ENCODE data around the gene AGBL1. TPM values are rescaled to one million over a fixed set of nuclear protein-coding genes. Genes with fewer than 3 reads are reported as not detected.

Gene AGBL1
- total RNA-seq, 1 experiment from 2014 or later, result not detected

GRCh38 chr15:86634992-86635638, 555.4 kb downstream of the AGBL1 start:
- intact Hi-C loops (cut with micrococcal nuclease; ENCODE audit: unreplicated experiment), result no loop called here
- Histone ChIP-seq H3K4me3 (no peak overlapping the region), H3K27me3 (ENCODE audit: insufficient read depth, low read depth) (no peaks in the 10 kb centered on the region)

DNA sequence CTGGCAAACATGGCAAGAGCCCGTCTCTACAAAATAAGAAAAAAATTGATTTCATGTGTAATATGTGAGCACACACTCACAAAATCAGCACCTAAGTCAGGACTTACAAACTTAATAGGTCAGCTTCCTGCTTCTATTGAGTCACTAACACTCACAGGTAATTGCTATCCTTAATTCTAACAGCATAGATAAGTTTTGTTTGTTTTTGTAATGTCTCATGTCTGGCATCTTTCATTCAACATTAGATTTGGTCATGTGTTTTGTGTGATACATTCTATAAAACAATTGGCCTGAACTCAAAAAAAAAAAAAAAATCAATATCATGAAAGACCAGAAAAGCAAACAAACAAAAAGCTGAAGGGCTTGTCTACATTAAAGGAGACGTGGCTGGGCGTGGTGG, 564.7 kb downstream of the AGBL1 start:
- Histone ChIP-seq H3K9me3 (ENCODE audit: insufficient read depth, low read depth) (no peaks in the 10 kb centered on the region), H3K27ac (no peak overlapping the region), H3K36me3 (ENCODE audit: low read depth) (no peaks in the 10 kb centered on the region), H3K27me3 (ENCODE audit: insufficient read depth, low read depth) (no peaks in the 10 kb centered on the region), H2AFZ (no peak overlapping the region), H3K9me2 (ENCODE audit: insufficient read depth) (no peaks in the 10 kb centered on the region), H3K4me2 (no peak overlapping the region), H3K4me3 (no peak overlapping the region), H3K79me2 (ENCODE audit: low read depth) (no peaks in the 10 kb centered on the region), H3K4me1 (replicated peaks; ENCODE audit: insufficient read depth) (no peaks in the 10 kb centered on the region), H3F3A (ENCODE audit: insufficient read depth, low read depth) (no peaks in the 10 kb centered on the region), H4K20me1 (ENCODE audit: insufficient read depth) (no peaks in the 10 kb centered on the region)
- DNase-seq, result no peak
- ChIA-PET POLR2A (ENCODE audit: unreplicated experiment) (no interaction called here), CTCF (no interaction called here)
- intact Hi-C loops (cut with micrococcal nuclease; ENCODE audit: unreplicated experiment), result no loop called here
- BruUV-seq (replicated peaks), result no TSS peak
- TF ChIP-seq CTCF (conservative IDR thresholded peaks at IDR 0.05) (no peak), EZH2 (IDR thresholded peaks at IDR 0.05; ENCODE audit: low read depth) (no peak)

More at GRCh38 chr15:86634992-86635638, 555.4 kb downstream of the AGBL1 start:
- POLR2A ChIA-PET (ENCODE audit: unreplicated experiment), result no interaction called here
- no peaks in the 10 kb centered on the region for H3K36me3 ChIP-seq (ENCODE audit: low read depth)
- H4K20me1 ChIP-seq (ENCODE audit: insufficient read depth), result no peaks in the 10 kb centered on the region
- no peak for TF ChIP-seq EZH2 (IDR thresholded peaks at IDR 0.05; ENCODE audit: low read depth)
- no peak for TF ChIP-seq CTCF (conservative IDR thresholded peaks at IDR 0.05)
- no peaks in the 10 kb centered on the region for H3K4me1 ChIP-seq (replicated peaks; ENCODE audit: insufficient read depth)
- DNase-seq, result no peak
- no peak overlapping the region for H3K4me2 ChIP-seq
- H3K9me2 ChIP-seq (ENCODE audit: insufficient read depth), result no peaks in the 10 kb centered on the region
- H2AFZ ChIP-seq, result no peak overlapping the region
- no peaks in the 10 kb centered on the region for H3F3A ChIP-seq (ENCODE audit: insufficient read depth, low read depth)
- no peaks in the 10 kb centered on the region for H3K9me3 ChIP-seq (ENCODE audit: insufficient read depth, low read depth)
- H3K79me2 ChIP-seq (ENCODE audit: low read depth), result no peaks in the 10 kb centered on the region
- no peak overlapping the region for H3K27ac ChIP-seq
- CTCF ChIA-PET, result no interaction called here
- no TSS peak for BruUV-seq (replicated peaks)

GRCh38 chr15:86645925-86646500, 566.3 kb downstream of the AGBL1 start:
- no peak overlapping the region for H3K4me2 ChIP-seq
- ChIA-PET CTCF (no interaction called here), POLR2A (ENCODE audit: unreplicated experiment) (no interaction called here)
- H3K27ac ChIP-seq, result no peak overlapping the region
- intact Hi-C loops (cut with micrococcal nuclease; ENCODE audit: unreplicated experiment), result no loop called here
- TF ChIP-seq EZH2 (IDR thresholded peaks at IDR 0.05; ENCODE audit: low read depth), result no peak
- TF ChIP-seq CTCF (conservative IDR thresholded peaks at IDR 0.05), result no peak
- H3K27me3 ChIP-seq (ENCODE audit: insufficient read depth, low read depth), result no peaks in the 10 kb centered on the region
- H3K9me3 ChIP-seq (ENCODE audit: insufficient read depth, low read depth), result no peaks in the 10 kb centered on the region
- H4K20me1 ChIP-seq (ENCODE audit: insufficient read depth), result no peaks in the 10 kb centered on the region
- no peaks in the 10 kb centered on the region for H3K9me2 ChIP-seq (ENCODE audit: insufficient read depth)
- DNase-seq, result no peak
- no peaks in the 10 kb centered on the region for H3K4me1 ChIP-seq (replicated peaks; ENCODE audit: insufficient read depth)
- H2AFZ ChIP-seq, result no peak overlapping the region
- no peak overlapping the region for H3K4me3 ChIP-seq
- no peaks in the 10 kb centered on the region for H3F3A ChIP-seq (ENCODE audit: insufficient read depth, low read depth)
- no peaks in the 10 kb centered on the region for H3K36me3 ChIP-seq (ENCODE audit: low read depth)
- no peaks in the 10 kb centered on the region for H3K79me2 ChIP-seq (ENCODE audit: low read depth)
- BruUV-seq (replicated peaks), result no TSS peak

Measured in PC-9 (cell line).